H9 (cell line): ENCODE data around the gene IGF1. TPM values are rescaled to one million over a fixed set of nuclear protein-coding genes. Genes with fewer than 3 reads are reported as not detected.

ENCODE experiments used
- DNase-seq: peaks from one replicate; pipeline ENCODE4 v3.0.0-alpha.2; 2017
- H2AFZ ChIP-seq: one replicate; pipeline ENCODE4 v1.6.1; 2013; ENCODE audit warnings: mild to moderate bottlenecking, low read length, control low read depth, moderate library complexity
- H2AK5ac ChIP-seq: 2 replicates; pipeline ENCODE4 v1.6.1; 2013; ENCODE audit warnings: low read length, control low read depth, mixed read lengths; ENCODE audit not compliant: insufficient read length
- H2BK120ac ChIP-seq: one replicate; pipeline ENCODE4 v1.6.1; 2013; ENCODE audit warnings: low read depth, mild to moderate bottlenecking, low read length, control low read depth, inconsistent platforms; ENCODE audit not compliant: poor library complexity, severe bottlenecking
- H2BK12ac ChIP-seq: 2 replicates; pipeline ENCODE4 v1.6.1; 2013; ENCODE audit warnings: low read length, control low read depth, mixed read lengths, low read depth; ENCODE audit not compliant: insufficient read length
- H2BK15ac ChIP-seq: 2 replicates; pipeline ENCODE4 v1.6.1; 2013; ENCODE audit warnings: low read depth, low read length, control low read depth
- H2BK20ac ChIP-seq: one replicate; pipeline ENCODE4 v1.6.1; 2013; ENCODE audit warnings: low read depth, mild to moderate bottlenecking, low read length, control low read depth, inconsistent platforms; ENCODE audit not compliant: poor library complexity, severe bottlenecking
- H2BK5ac ChIP-seq: 2 replicates; pipeline ENCODE4 v1.6.1; 2013; ENCODE audit warnings: low read length, control low read depth, mixed read lengths; ENCODE audit not compliant: insufficient read length
- H3K14ac ChIP-seq: 2 replicates; pipeline ENCODE4 v1.6.1; 2013; ENCODE audit warnings: low read length, control low read depth; ENCODE audit not compliant: insufficient read depth
- H3K18ac ChIP-seq: 2 replicates; pipeline ENCODE4 v1.6.1; 2013; ENCODE audit warnings: low read depth, mild to moderate bottlenecking, mixed read lengths, low read length, control low read depth; ENCODE audit not compliant: insufficient read length
- H3K23ac ChIP-seq: 2 replicates; pipeline ENCODE4 v1.6.1; 2013; ENCODE audit warnings: low read length, control low read depth, mixed read lengths, low read depth; ENCODE audit not compliant: insufficient read length
- H3K23me2 ChIP-seq: 2 replicates; pipeline ENCODE4 v1.6.1; 2013; ENCODE audit warnings: low read depth, mild to moderate bottlenecking, mixed read lengths, low read length, control low read depth; ENCODE audit not compliant: insufficient read length, poor library complexity, severe bottlenecking
- H3K27ac ChIP-seq: 2 replicates; pipeline ENCODE4 v1.5.1; 2013; ENCODE audit warnings: low read length, control low read depth, mixed read lengths, low read depth; ENCODE audit not compliant: insufficient read length
- H3K27me3 ChIP-seq: 2 replicates; pipeline ENCODE4 v1.6.1; 2013; ENCODE audit warnings: low read length, control low read depth, inconsistent platforms; ENCODE audit not compliant: insufficient read depth
- H3K4ac ChIP-seq: 2 replicates; pipeline ENCODE4 v1.6.1; 2013; ENCODE audit warnings: low read depth, mild to moderate bottlenecking, control low read depth, inconsistent platforms, low read length, moderate library complexity
- H3K4me1 ChIP-seq: 2 replicates; pipeline ENCODE4 v1.6.1; 2013; ENCODE audit warnings: low read length, control low read depth, inconsistent platforms; ENCODE audit not compliant: insufficient read depth
- H3K4me2 ChIP-seq: 2 replicates; pipeline ENCODE4 v1.6.1; 2013; ENCODE audit warnings: low read length, control low read depth, mixed read lengths; ENCODE audit not compliant: insufficient read length, insufficient read depth
- H3K56ac ChIP-seq: 2 replicates; pipeline ENCODE4 v1.6.1; 2013; ENCODE audit warnings: low read depth, mild to moderate bottlenecking, mixed read lengths, low read length, control low read depth; ENCODE audit not compliant: insufficient read length
- H3K79me1 ChIP-seq: 2 replicates; pipeline ENCODE4 v1.6.1; 2013; ENCODE audit warnings: low read depth, mild to moderate bottlenecking, moderate library complexity, low read length, control low read depth, inconsistent platforms; ENCODE audit not compliant: insufficient read depth, poor library complexity, severe bottlenecking
- H3K79me2 ChIP-seq: 2 replicates; pipeline ENCODE4 v1.6.1; 2013; ENCODE audit warnings: low read length, control low read depth, inconsistent platforms; ENCODE audit not compliant: insufficient read depth
- H3K9ac ChIP-seq: 2 replicates; pipeline ENCODE4 v1.6.1; 2013; ENCODE audit warnings: low read length, control low read depth, mixed read lengths; ENCODE audit not compliant: insufficient read length; ENCODE audit errors: extremely low read depth
- H3K9me3 ChIP-seq: one replicate; pipeline ENCODE4 v1.6.1; 2013; ENCODE audit warnings: low read depth, low read length, inconsistent platforms; ENCODE audit not compliant: control insufficient read depth
- H3T11ph ChIP-seq: one replicate; pipeline ENCODE4 v1.6.1; 2013; ENCODE audit warnings: mild to moderate bottlenecking, low read length, control low read depth, inconsistent platforms
- H4K20me1 ChIP-seq: one replicate; pipeline ENCODE4 v1.6.1; 2013; ENCODE audit not compliant: control insufficient read depth, insufficient read length, insufficient read depth
- H4K5ac ChIP-seq: 2 replicates; pipeline ENCODE4 v1.6.1; 2013; ENCODE audit warnings: low read depth, mild to moderate bottlenecking, mixed read lengths, low read length, control low read depth; ENCODE audit not compliant: insufficient read length
- H4K8ac ChIP-seq: replicated peaks from 2 replicates; pipeline ENCODE4 v1.6.1; 2013; ENCODE audit warnings: low read length, control low read depth, mixed read lengths, low read depth; ENCODE audit not compliant: insufficient read length
- H4K91ac ChIP-seq: 2 replicates; pipeline ENCODE4 v1.6.1; 2013; ENCODE audit warnings: low read depth, mild to moderate bottlenecking, moderate library complexity, mixed read lengths, low read length, control low read depth; ENCODE audit not compliant: insufficient read length
- H3K27ac Mint-ChIP-seq, 3 experiments: 2 replicates in 2 of 3; 3 replicates in 1 of 3; pipeline ENCODE4 v1.8.0; 2020 to 2021; ENCODE audit warnings: mixed read lengths in 3 of 3, mild to moderate bottlenecking in 1 of 3, moderate library complexity in 1 of 3
- H3K27me3 Mint-ChIP-seq: 2 replicates; pipeline ENCODE4 v1.8.0; 2021; ENCODE audit warnings: low read depth, mild to moderate bottlenecking, moderate library complexity, mixed read lengths
- H3K36me3 Mint-ChIP-seq, 3 experiments: 2 replicates in 2 of 3; 3 replicates in 1 of 3; pipeline ENCODE4 v1.8.0; 2020 to 2021; ENCODE audit warnings: low read depth in 3 of 3, mixed read lengths in 3 of 3; ENCODE audit not compliant: insufficient read depth in 1 of 3
- H3K4me1 Mint-ChIP-seq, 2 experiments: 2 replicates each; pipeline ENCODE4 v1.8.0; 2020; ENCODE audit warnings: mixed read lengths in 2 of 2
- H3K4me3 Mint-ChIP-seq, 2 experiments: 2 replicates in 1 of 2; 3 replicates in 1 of 2; pipeline ENCODE4 v1.8.0; 2020 to 2021; ENCODE audit warnings: mild to moderate bottlenecking in 2 of 2, mixed read lengths in 2 of 2, moderate library complexity in 1 of 2
- H3K9me3 Mint-ChIP-seq, 2 experiments: 2 replicates in 1 of 2; 3 replicates in 1 of 2; pipeline ENCODE4 v1.8.0; 2020; ENCODE audit warnings: mild to moderate bottlenecking in 2 of 2, mixed read lengths in 2 of 2, moderate library complexity in 1 of 2
- CTCF ChIP-seq: fragments of 200-600 bp; sonication (generic); conservative IDR thresholded peaks from 3 replicates; pipeline ENCODE4 v1.8.0; 2021; ENCODE audit warnings: antibody characterized with exemption, mild to moderate bottlenecking
- total RNA-seq: library from RNA; stranded (reverse); gene quantifications from 2 replicates; pipeline ENCODE4 v1.2.1, GENCODE V29; 2021

The IGF1 gene
- total RNA-seq, 1 experiment from 2014 or later, result not detected

GRCh38 chr12:102509123-102509626, 28.8 kb upstream of the IGF1 start:
- H3T11ph ChIP-seq, result no peak overlapping the region
- no peak overlapping the region for H3K27ac Mint-ChIP-seq
- DNase-seq, result no peak

More at GRCh38 chr12:102509123-102509626, 28.8 kb upstream of the IGF1 start:
- H3K9ac ChIP-seq, result no peak overlapping the region
- no peaks in the 10 kb centered on the region for H3K27me3 ChIP-seq
- Mint-ChIP-seq H3K9me3 (peaks cover 2 to 12% of the 10 kb centered on the region in 2 experiments; a peak in 3 of 5 replicates), H3K4me3 (no peak overlapping the region), H3K4me1 (peaks cover 5 to 8% of the 10 kb centered on the region in 2 experiments), H3K36me3 (peaks cover 0 to 4% (median 0%) of the 10 kb centered on the region in 3 experiments; a peak in 1 of 7 replicates), H3K27me3 (no peaks in the 10 kb centered on the region)
- no peak for TF ChIP-seq CTCF
- H2BK20ac ChIP-seq, result no peak overlapping the region
- no peak overlapping the region for H2BK12ac ChIP-seq
- no peak overlapping the region for H2BK120ac ChIP-seq
- no peak overlapping the region for H3K14ac ChIP-seq
- no peaks in the 10 kb centered on the region for H3K23me2 ChIP-seq
- H4K91ac ChIP-seq, result no peak overlapping the region
- H3K27ac ChIP-seq, result no peak overlapping the region
- no peak overlapping the region for H2AFZ ChIP-seq
- no peak overlapping the region for H2BK5ac ChIP-seq
- no peak overlapping the region for H4K5ac ChIP-seq
- no peaks in the 10 kb centered on the region for H3K79me1 ChIP-seq
- no peak overlapping the region for H3K56ac ChIP-seq
- no peaks in the 10 kb centered on the region for H3K9me3 ChIP-seq
- H3K18ac ChIP-seq, result no peak overlapping the region
- H4K8ac ChIP-seq, result no peak overlapping the region
- no peak overlapping the region for H2AK5ac ChIP-seq
- no peaks in the 10 kb centered on the region; the same call in 1 of the 2 replicates for H3K4me1 ChIP-seq
- no peak overlapping the region for H3K4ac ChIP-seq
- no peaks in the 10 kb centered on the region for H3K79me2 ChIP-seq
- H2BK15ac ChIP-seq, result no peak overlapping the region
- no peak overlapping the region for H3K23ac ChIP-seq
- no peak overlapping the region for H3K4me2 ChIP-seq
- H4K20me1 ChIP-seq, result no peaks in the 10 kb centered on the region
